ENCODE data around the gene ITGAL. TPM values are rescaled to one million over a fixed set of nuclear protein-coding genes. Genes with fewer than 3 reads are reported as not detected.

The ITGAL gene
- total RNA-seq, 1 experiment from 2014 or later, result not detected

DNA sequence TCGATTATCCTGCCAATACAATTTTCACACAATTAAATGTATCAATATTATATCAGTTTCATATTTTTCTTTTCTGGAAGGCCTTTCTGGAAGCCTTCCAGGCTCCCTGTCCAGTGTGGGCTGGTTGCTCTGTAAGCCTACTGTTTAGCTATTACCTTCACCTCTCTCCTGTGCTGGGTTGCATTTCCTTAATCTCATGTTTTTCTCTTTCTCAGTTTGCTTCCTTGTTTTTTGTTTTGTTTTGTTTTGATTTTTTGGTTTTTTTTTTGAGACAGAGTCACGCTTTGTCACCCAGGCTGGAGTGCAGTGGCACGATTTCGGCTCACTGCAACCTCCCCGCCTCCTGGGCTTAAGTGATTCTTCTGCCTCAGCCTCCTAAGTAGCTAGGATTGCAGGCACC lies 33.7 kb upstream of the ITGAL start:
- Histone ChIP-seq H3K23me2 (ENCODE audit: insufficient read length, low read depth, low read length, poor library complexity, severe bottlenecking) (no peaks in the 10 kb centered on the region), H2AK5ac (ENCODE audit: insufficient read length, low read length) (no peak overlapping the region), H3K9ac (ENCODE audit: extremely low read depth, insufficient read length, low read length) (no peak overlapping the region), H3K14ac (ENCODE audit: insufficient read depth, low read length) (no peak overlapping the region), H2AFZ (ENCODE audit: low read length) (no peak overlapping the region), H3K4me2 (ENCODE audit: insufficient read depth, insufficient read length, low read length) (no peak overlapping the region), H3K56ac (ENCODE audit: insufficient read length, low read depth, low read length) (no peak overlapping the region), H3K27ac (ENCODE audit: insufficient read length, low read depth, low read length) (no peak overlapping the region), H3K18ac (ENCODE audit: insufficient read length, low read depth, low read length) (no peak overlapping the region), H4K91ac (ENCODE audit: insufficient read length, low read depth, low read length) (no peak overlapping the region), H3K23ac (ENCODE audit: insufficient read length, low read depth, low read length) (no peak overlapping the region), H3K27me3 (ENCODE audit: insufficient read depth, low read length) (no peaks in the 10 kb centered on the region), H3K4ac (ENCODE audit: low read depth, low read length) (no peak overlapping the region), H2BK5ac (ENCODE audit: insufficient read length, low read length) (no peak overlapping the region), H3T11ph (ENCODE audit: low read length) (no peak overlapping the region), H4K20me1 (ENCODE audit: control insufficient read depth, insufficient read depth, insufficient read length) (no peaks in the 10 kb centered on the region), H2BK12ac (ENCODE audit: insufficient read length, low read depth, low read length) (no peak overlapping the region), H2BK20ac (ENCODE audit: low read depth, low read length, poor library complexity, severe bottlenecking) (no peak overlapping the region), H4K8ac (replicated peaks; ENCODE audit: insufficient read length, low read depth, low read length) (no peak overlapping the region), H3K4me1 (ENCODE audit: insufficient read depth, low read length) (no peaks in the 10 kb centered on the region), H3K9me3 (ENCODE audit: control insufficient read depth, low read depth, low read length) (no peaks in the 10 kb centered on the region), H2BK120ac (ENCODE audit: low read depth, low read length, poor library complexity, severe bottlenecking) (no peak overlapping the region), H3K79me2 (ENCODE audit: insufficient read depth, low read length) (no peaks in the 10 kb centered on the region), H2BK15ac (ENCODE audit: low read depth, low read length) (no peak overlapping the region), H3K79me1 (ENCODE audit: insufficient read depth, low read depth, low read length, poor library complexity, severe bottlenecking) (no peaks in the 10 kb centered on the region), H4K5ac (ENCODE audit: insufficient read length, low read depth, low read length) (no peak overlapping the region)
- Mint-ChIP-seq H3K27me3 (ENCODE audit: low read depth) (peaks cover 26% of the 10 kb centered on the region), H3K36me3 (ENCODE audit: insufficient read depth in 1 of 3, low read depth in 3 of 3) (peaks cover 2 to 9% (median 9%) of the 10 kb centered on the region in 3 experiments), H3K4me3 (no peak overlapping the region; a peak in 1 of 5 replicates), H3K9me3 (no peaks in the 10 kb centered on the region; a peak in 3 of 5 replicates), H3K4me1 (peaks cover 4 to 6% of the 10 kb centered on the region in 2 experiments), H3K27ac (no peak overlapping the region)
- TF ChIP-seq, protein P1, sequence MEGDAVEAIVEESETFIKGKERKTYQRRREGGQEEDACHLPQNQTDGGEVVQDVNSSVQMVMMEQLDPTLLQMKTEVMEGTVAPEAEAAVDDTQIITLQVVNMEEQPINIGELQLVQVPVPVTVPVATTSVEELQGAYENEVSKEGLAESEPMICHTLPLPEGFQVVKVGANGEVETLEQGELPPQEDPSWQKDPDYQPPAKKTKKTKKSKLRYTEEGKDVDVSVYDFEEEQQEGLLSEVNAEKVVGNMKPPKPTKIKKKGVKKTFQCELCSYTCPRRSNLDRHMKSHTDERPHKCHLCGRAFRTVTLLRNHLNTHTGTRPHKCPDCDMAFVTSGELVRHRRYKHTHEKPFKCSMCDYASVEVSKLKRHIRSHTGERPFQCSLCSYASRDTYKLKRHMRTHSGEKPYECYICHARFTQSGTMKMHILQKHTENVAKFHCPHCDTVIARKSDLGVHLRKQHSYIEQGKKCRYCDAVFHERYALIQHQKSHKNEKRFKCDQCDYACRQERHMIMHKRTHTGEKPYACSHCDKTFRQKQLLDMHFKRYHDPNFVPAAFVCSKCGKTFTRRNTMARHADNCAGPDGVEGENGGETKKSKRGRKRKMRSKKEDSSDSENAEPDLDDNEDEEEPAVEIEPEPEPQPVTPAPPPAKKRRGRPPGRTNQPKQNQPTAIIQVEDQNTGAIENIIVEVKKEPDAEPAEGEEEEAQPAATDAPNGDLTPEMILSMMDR (conservative IDR thresholded peaks at IDR 0.05), result no peak
- no peak for DNase-seq
- WGBS (ENCODE audit: extremely low coverage, insufficient read length, low lambda C conversion rate), result no CpG with 5 or more reads among the region's 5 CpGs

Measured in H9 (cell line).